GM12878 (cell line): ENCODE data around the gene WSCD2.

ENCODE experiments used
- CTCF ChIP-seq, 3 experiments: IDR thresholded peaks in 2 of 3; conservative IDR thresholded peaks in 1 of 3; 2 replicates each; pipeline ENCODE4 v1.5.1; 2011; ENCODE audit warnings: low read depth in 3 of 3, low read length in 3 of 3, mild to moderate bottlenecking in 3 of 3, control low read depth in 2 of 3, moderate library complexity in 2 of 3, inconsistent platforms in 1 of 3, mixed read lengths in 1 of 3; ENCODE audit not compliant: control insufficient read depth in 2 of 3, insufficient read depth in 1 of 3; ENCODE audit errors: extremely low read depth in 1 of 3
- ESRRA ChIP-seq: IDR thresholded peaks from 2 replicates; pipeline ENCODE4 v1.6.1; 2012; ENCODE audit warnings: mild to moderate bottlenecking, low read length, improper control_type of control experiment
- FOXM1 ChIP-seq: IDR thresholded peaks from 2 replicates; pipeline ENCODE4 v1.6.1; 2012; ENCODE audit warnings: low read depth, mild to moderate bottlenecking, inconsistent platforms, low read length, moderate library complexity
- MTA3 ChIP-seq: IDR thresholded peaks from 2 replicates; pipeline ENCODE4 v1.6.1; 2012; ENCODE audit warnings: low read length, inconsistent platforms, borderline replicate concordance
- MXI1 ChIP-seq: fragments of 150-350 bp; IDR thresholded peaks from 2 replicates; pipeline ENCODE4 v1.6.1; 2011; ENCODE audit warnings: low read depth, mild to moderate bottlenecking, inconsistent platforms, low read length, improper control_type of control experiment
- MYC ChIP-seq: IDR thresholded peaks from 2 replicates; pipeline ENCODE4 v1.6.1; 2011; ENCODE audit warnings: mild to moderate bottlenecking, low read length, moderate library complexity, inconsistent platforms; ENCODE audit not compliant: insufficient read depth, insufficient replicate concordance, insufficient read length, severe bottlenecking
- NRF1 ChIP-seq: conservative IDR thresholded peaks from 2 replicates; pipeline ENCODE4 v1.6.1; 2011; ENCODE audit warnings: mild to moderate bottlenecking, low read depth, low read length, improper control_type of control experiment
- POLR2A ChIP-seq: IDR thresholded peaks from 2 replicates; pipeline ENCODE4 v1.6.1; 2011; ENCODE audit warnings: low read depth, mild to moderate bottlenecking, low read length
- POLR2AphosphoS2 ChIP-seq: IDR thresholded peaks from 2 replicates; pipeline ENCODE4 v1.6.1; 2011; ENCODE audit warnings: low read depth, mild to moderate bottlenecking, low read length, improper control_type of control experiment, moderate library complexity
- SRF ChIP-seq, 2 experiments: IDR thresholded peaks; 2 replicates each; pipeline ENCODE4 v1.6.1; 2011; ENCODE audit warnings: low read depth in 2 of 2, low read length in 2 of 2, mild to moderate bottlenecking in 1 of 2, moderate library complexity in 1 of 2
- SUZ12 ChIP-seq: fragments of 200-600 bp; sonication (generic); IDR thresholded peaks from one replicate; pipeline ENCODE4 v1.6.1; 2018; ENCODE audit warnings: antibody characterized with exemption, mild to moderate bottlenecking; ENCODE audit not compliant: unreplicated experiment
- ZBED1 ChIP-seq: IDR thresholded peaks from 2 replicates; pipeline ENCODE4 v1.6.1; 2016; ENCODE audit warnings: borderline replicate concordance
- ZBTB40 ChIP-seq: fragments of 450-650 bp; IDR thresholded peaks from 2 replicates; pipeline ENCODE4 v1.6.1; 2016; ENCODE audit warnings: mild to moderate bottlenecking, moderate library complexity, borderline replicate concordance

DNA sequence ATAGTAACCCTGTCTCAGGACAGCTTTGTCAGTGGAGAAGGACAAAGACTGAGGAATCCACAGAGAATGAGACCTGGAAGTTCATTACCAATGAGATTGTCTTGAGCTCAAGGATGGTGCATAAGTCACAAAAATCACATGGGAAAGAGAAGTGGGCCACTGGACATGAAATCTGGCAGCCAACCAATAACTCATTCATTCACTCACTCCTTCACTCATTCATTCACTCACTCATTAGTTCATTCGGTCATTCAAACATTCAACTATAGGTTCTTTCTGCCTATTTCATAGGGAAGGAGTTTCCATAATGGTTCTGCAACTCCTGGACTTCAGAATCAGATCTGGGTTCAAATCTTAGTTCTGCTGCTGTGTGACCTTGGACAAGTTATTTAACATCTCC lies 18.2 kb upstream of the WSCD2 start:
- TF ChIP-seq MTA3 = no peak
- TF ChIP-seq CTCF (IDR thresholded peaks at IDR 0.05 in 2 of 3, conservative IDR thresholded peaks at IDR 0.05 in 1 of 3; ENCODE audit: control insufficient read depth in 2 of 3, extremely low read depth in 1 of 3, insufficient read depth in 1 of 3, low read depth in 3 of 3, low read length in 3 of 3) = no peak
- TF ChIP-seq ZBTB40 = no peak
- no peak for TF ChIP-seq MXI1
- no peak for TF ChIP-seq ZBED1
- TF ChIP-seq SUZ12 = no peak
- TF ChIP-seq POLR2A = no peak
- no peak for TF ChIP-seq FOXM1
- TF ChIP-seq POLR2AphosphoS2 = no peak
- TF ChIP-seq MYC = no peak
- TF ChIP-seq SRF (IDR thresholded peaks at IDR 0.05; ENCODE audit: low read depth in 2 of 2, low read length in 2 of 2) = no peak
- TF ChIP-seq ESRRA = no peak
- no peak for TF ChIP-seq NRF1
